ACHN (cell line): Measurements from ENCODE around the gene MGST1.

Experiments
- DNase-seq: peaks from one replicate; pipeline ENCODE4 v3.0.0-alpha.2; 2015
- in situ Hi-C: cut with HindIII; loops from 2 replicates; pipeline ENCODE4 v1.10.0; 2017; ENCODE audit warnings: low sequenced_read_pairs, low pct_ligation_motif_present, low pct_unique_long_range_greater_than_20kb

Gene MGST1

GRCh38 chr12:16347391-16348298 is at the start of gene MGST1:
MGST1 (plus strand) TSS chr12:16347645; CDS start chr12:16354253, 6,608 bp downstream.
- in situ Hi-C loops: no loop called here
- DNase-seq: peak; percentile 80

GRCh38 chr12:16299403-16299802 is 48.0 kb upstream of the MGST1 start:
- in situ Hi-C loops: no loop called here
- DNase-seq: no peak

GRCh38 chr12:16300122-16300521 is 47.3 kb upstream of the MGST1 start:
- in situ Hi-C loops: no loop called here

GRCh38 chr12:16300736-16301135 is 46.7 kb upstream of the MGST1 start:
- in situ Hi-C loops: no loop called here
- DNase-seq: no peak

More at GRCh38 chr12:16300122-16300521, 47.3 kb upstream of the MGST1 start:
- DNase-seq: no peak

- DNase-seq: no peak
- in situ Hi-C loops: no loop called here
Observed at GRCh38 chr12:16303939-16304338, 43.5 kb upstream of the MGST1 start.

- in situ Hi-C loops: no loop called here
- no peak for DNase-seq
Observed at GRCh38 chr12:16307856-16308475, 39.5 kb upstream of the MGST1 start.

- in situ Hi-C loops: no loop called here
- no peak for DNase-seq
Observed at GRCh38 chr12:16310934-16311333, 36.5 kb upstream of the MGST1 start.

- no peak for DNase-seq
- in situ Hi-C loops: no loop called here
Observed at GRCh38 chr12:16323010-16323409, 24.4 kb upstream of the MGST1 start.

- in situ Hi-C loops: no loop called here
- no peak for DNase-seq
Observed at GRCh38 chr12:16323638-16324037, 23.8 kb upstream of the MGST1 start.

- DNase-seq: no peak
- in situ Hi-C loops: no loop called here
Observed at GRCh38 chr12:16324272-16324671, 23.2 kb upstream of the MGST1 start.

- DNase-seq: no peak
- in situ Hi-C loops: no loop called here
Observed at GRCh38 chr12:16324772-16325171, 22.7 kb upstream of the MGST1 start.

- in situ Hi-C loops: no loop called here
- DNase-seq: no peak
Observed at GRCh38 chr12:16325426-16325825, 22.0 kb upstream of the MGST1 start.

- DNase-seq: no peak
- in situ Hi-C loops: no loop called here
Observed at GRCh38 chr12:16327963-16328362, 19.5 kb upstream of the MGST1 start.

GRCh38 chr12:16329594-16329993 is 17.9 kb upstream of the MGST1 start:
- in situ Hi-C loops: no loop called here
- DNase-seq: no peak

- in situ Hi-C loops: no loop called here
- no peak for DNase-seq
Observed at GRCh38 chr12:16330560-16330959, 16.9 kb upstream of the MGST1 start.

GRCh38 chr12:16331998-16332397 is 15.4 kb upstream of the MGST1 start:
- DNase-seq: no peak
- in situ Hi-C loops: no loop called here

GRCh38 chr12:16335838-16336237 is 11.6 kb upstream of the MGST1 start:
- DNase-seq: no peak
- in situ Hi-C loops: no loop called here

- in situ Hi-C loops: no loop called here
- no peak for DNase-seq
Observed at GRCh38 chr12:16344269-16344668, 3.2 kb upstream of the MGST1 start.

GRCh38 chr12:16345105-16345504 is 2.3 kb upstream of the MGST1 start:
- no peak for DNase-seq
- in situ Hi-C loops: no loop called here

- in situ Hi-C loops: no loop called here
Observed at GRCh38 chr12:16346958-16347357, 487 bp upstream of the MGST1 start.

More at GRCh38 chr12:16346958-16347357, 487 bp upstream of the MGST1 start:
- peak; percentile 22 for DNase-seq
